Nephron progenitor cell (in vitro differentiated cells): ENCODE data around the gene CPN2.

ENCODE experiments used
- DNase-seq: peaks from one replicate; pipeline ENCODE4 v3.0.0; 2021
- H3K27ac Mint-ChIP-seq: 2 replicates; pipeline ENCODE4 v1.8.0; 2021; ENCODE audit warnings: mild to moderate bottlenecking, moderate library complexity, mixed read lengths
- H3K27me3 Mint-ChIP-seq: 2 replicates; pipeline ENCODE4 v1.8.0; 2021; ENCODE audit warnings: mild to moderate bottlenecking, low read depth, mixed read lengths; ENCODE audit not compliant: poor library complexity
- H3K36me3 Mint-ChIP-seq: 2 replicates; pipeline ENCODE4 v1.8.0; 2021; ENCODE audit warnings: low read depth, mixed read lengths
- H3K4me1 Mint-ChIP-seq: 2 replicates; pipeline ENCODE4 v1.8.0; 2021; ENCODE audit warnings: mixed read lengths
- H3K4me3 Mint-ChIP-seq: 2 replicates; pipeline ENCODE4 v1.8.0; 2021; ENCODE audit warnings: mild to moderate bottlenecking, moderate library complexity, mixed read lengths
- H3K9me3 Mint-ChIP-seq: 2 replicates; pipeline ENCODE4 v1.8.0; 2021; ENCODE audit warnings: mild to moderate bottlenecking, moderate library complexity, mixed read lengths
- TF ChIP-seq, protein P1 (sequence below): fragments of 200-600 bp; sonication (generic); IDR thresholded peaks from 2 replicates; pipeline ENCODE4 v1.5.0; 2021; ENCODE audit warnings: antibody characterized with exemption

The CPN2 gene

DNA sequence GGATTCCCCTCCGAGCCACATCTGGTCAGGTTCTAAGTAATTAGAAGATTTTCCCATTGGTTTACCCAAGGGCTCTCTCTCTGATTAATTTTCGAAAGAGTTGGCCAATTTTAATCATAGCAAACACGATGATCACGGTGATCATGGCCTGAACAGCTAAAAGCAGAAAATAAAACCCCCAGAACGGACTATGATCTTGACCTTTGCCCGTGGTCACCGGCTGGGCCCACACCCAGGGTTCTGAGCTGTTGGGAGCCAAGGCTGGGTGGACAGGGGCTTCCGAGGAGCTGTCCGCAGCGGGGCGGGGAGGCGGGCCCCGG lies 45.4 kb upstream of the CPN2 start:
- peaks cover 6% of the 10 kb centered on the region for H3K27me3 Mint-ChIP-seq
- no peaks in the 10 kb centered on the region for H3K9me3 Mint-ChIP-seq
- H3K36me3 Mint-ChIP-seq = no peaks in the 10 kb centered on the region
- TF ChIP-seq, protein P1, sequence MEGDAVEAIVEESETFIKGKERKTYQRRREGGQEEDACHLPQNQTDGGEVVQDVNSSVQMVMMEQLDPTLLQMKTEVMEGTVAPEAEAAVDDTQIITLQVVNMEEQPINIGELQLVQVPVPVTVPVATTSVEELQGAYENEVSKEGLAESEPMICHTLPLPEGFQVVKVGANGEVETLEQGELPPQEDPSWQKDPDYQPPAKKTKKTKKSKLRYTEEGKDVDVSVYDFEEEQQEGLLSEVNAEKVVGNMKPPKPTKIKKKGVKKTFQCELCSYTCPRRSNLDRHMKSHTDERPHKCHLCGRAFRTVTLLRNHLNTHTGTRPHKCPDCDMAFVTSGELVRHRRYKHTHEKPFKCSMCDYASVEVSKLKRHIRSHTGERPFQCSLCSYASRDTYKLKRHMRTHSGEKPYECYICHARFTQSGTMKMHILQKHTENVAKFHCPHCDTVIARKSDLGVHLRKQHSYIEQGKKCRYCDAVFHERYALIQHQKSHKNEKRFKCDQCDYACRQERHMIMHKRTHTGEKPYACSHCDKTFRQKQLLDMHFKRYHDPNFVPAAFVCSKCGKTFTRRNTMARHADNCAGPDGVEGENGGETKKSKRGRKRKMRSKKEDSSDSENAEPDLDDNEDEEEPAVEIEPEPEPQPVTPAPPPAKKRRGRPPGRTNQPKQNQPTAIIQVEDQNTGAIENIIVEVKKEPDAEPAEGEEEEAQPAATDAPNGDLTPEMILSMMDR = no peak
- no peak for DNase-seq
- peak overlapping the region; percentile 26 for H3K4me3 Mint-ChIP-seq
- H3K4me1 Mint-ChIP-seq = peaks cover 32% of the 10 kb centered on the region
- H3K27ac Mint-ChIP-seq = no peak overlapping the region

DNA sequence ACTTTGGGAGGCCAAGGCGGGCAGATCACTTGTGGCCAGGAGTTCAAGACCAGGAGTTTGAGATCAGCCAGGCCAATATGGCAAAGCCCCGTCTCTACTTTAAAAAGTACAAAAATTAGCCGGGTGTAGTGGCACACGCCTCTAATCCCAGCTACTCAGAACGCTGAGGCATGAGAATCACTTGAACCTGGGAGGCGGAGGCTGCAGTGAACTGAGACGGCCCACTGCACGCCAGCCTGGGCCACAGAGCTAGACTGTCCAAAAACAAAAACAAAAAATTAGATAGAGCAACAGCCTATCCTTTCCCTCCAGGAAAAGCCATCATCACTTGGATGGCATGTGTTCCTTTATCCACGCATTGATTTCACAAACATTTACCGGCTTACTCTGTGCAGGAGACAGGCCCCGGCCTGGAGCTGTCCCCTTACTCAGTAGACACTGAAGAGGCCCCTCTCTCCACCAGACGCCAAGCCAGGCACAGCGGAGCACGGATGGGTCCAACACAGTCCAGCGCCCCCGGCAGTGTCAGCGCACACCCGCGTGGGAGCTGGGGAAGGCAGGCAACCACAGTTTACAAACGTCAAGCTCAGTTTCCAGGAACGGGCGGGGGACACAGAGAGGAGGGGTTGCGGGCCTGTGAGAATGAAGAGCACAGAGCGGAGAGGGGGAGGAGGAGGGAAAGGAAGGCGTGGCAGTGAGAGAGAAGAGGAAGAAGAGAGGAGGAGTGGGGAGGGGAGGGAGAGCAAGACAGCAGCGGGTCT lies 44.8 kb upstream of the CPN2 start:
- H3K36me3 Mint-ChIP-seq = peaks cover 3% of the 10 kb centered on the region
- H3K4me1 Mint-ChIP-seq = peaks cover 32% of the 10 kb centered on the region
- peak overlapping the region; percentile 12 for H3K27ac Mint-ChIP-seq
- DNase-seq = peak; percentile 64
- TF ChIP-seq, protein P1 = no peak
- peaks cover 5% of the 10 kb centered on the region for H3K9me3 Mint-ChIP-seq
- peaks cover 6% of the 10 kb centered on the region for H3K27me3 Mint-ChIP-seq
- peak overlapping the region; percentile 26 for H3K4me3 Mint-ChIP-seq

DNA sequence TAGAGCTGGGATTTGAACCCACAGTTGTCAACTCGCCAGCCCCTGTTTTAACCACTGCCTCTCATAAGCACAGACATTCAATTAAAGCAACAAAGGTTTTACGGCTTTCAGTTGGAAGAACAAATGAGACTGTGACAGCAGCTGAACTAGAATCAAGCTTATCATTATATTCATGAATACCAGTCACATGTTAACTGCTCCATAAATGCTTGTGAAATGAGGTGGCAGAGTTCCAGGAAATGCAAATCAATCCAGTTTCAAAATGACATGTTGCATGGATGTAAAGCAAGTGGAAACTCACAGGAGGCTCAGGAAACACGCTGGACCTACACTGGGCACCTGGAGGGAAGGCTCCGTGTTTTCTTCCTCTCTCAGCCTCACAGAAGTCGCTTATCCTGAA lies 44.1 kb upstream of the CPN2 start:
- Mint-ChIP-seq H3K4me1 (peaks cover 31% of the 10 kb centered on the region), H3K9me3 (peaks cover 13% of the 10 kb centered on the region), H3K36me3 (peaks cover 11% of the 10 kb centered on the region), H3K4me3 (no peak overlapping the region), H3K27me3 (peaks cover 6% of the 10 kb centered on the region), H3K27ac (no peak overlapping the region)
- TF ChIP-seq, protein P1 = no peak
- no peak for DNase-seq

DNA sequence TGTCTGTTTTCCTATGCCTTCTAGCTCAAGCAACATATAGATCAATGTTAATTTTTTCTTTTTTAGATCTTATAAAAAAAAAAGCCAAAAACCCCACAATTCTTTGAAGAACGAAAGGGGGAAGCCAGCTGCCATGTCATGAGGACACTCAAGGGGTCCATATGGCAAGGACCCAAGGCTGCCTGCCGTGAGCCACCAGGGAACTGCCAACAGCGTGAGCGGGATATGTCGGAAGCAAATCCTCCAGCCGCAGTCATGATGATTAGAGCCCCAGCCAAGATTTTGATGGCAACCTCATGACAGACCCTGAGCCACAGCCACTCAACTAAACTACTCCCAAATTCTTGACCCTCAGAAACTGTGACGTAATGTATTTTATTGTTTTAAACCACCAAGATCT lies 41.4 kb upstream of the CPN2 start:
- H3K27me3 Mint-ChIP-seq = peaks cover 10% of the 10 kb centered on the region
- TF ChIP-seq, protein P1 = no peak
- H3K27ac Mint-ChIP-seq = no peak overlapping the region
- H3K36me3 Mint-ChIP-seq = peaks cover 19% of the 10 kb centered on the region
- DNase-seq = no peak
- peaks cover 24% of the 10 kb centered on the region for H3K9me3 Mint-ChIP-seq
- H3K4me3 Mint-ChIP-seq = no peak overlapping the region
- peaks cover 20% of the 10 kb centered on the region for H3K4me1 Mint-ChIP-seq

DNA sequence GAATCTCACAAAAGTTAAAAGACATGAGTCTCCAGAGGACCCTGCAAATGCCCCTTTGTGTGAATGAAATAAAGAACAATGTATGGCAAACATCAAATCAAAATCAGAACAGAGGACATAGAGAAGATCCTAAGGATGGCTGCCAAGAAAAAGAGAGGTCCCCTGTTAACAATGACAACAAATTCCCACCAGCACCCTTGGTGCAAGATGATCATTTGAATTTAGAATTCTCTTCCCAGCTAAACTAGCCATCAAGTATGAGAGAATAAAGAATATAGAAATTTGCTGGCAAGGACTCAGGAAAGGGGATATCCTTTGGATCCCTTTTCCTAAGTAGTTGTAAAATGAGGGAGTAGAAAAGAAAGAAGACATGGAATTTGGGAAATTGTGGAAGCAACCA lies 39.7 kb upstream of the CPN2 start:
- Mint-ChIP-seq H3K27ac (no peak overlapping the region), H3K27me3 (peaks cover 10% of the 10 kb centered on the region), H3K4me3 (no peak overlapping the region), H3K36me3 (peaks cover 19% of the 10 kb centered on the region), H3K4me1 (peaks cover 25% of the 10 kb centered on the region), H3K9me3 (peaks cover 24% of the 10 kb centered on the region)
- DNase-seq = no peak
- TF ChIP-seq, protein P1 = no peak

DNA sequence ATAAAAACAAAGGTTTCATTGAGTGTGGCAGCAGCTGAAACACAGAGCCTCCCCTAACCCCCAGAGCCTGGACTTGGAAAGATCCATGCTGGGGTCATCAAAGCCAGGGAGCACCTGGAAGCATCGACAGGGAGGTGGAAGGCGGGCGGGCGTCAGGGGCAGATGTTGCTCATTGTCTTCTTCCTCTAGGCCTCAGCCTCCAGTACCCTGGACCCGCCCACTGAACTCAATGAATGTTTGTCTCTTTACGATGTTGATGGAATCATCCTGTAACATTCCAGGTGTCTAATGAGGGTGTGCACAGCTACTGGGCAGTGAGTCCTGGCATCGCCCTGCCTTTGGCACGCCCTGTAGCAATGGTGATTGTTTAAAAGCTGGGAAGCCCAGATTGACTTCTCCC lies 38.1 kb upstream of the CPN2 start:
- Mint-ChIP-seq H3K4me1 (peaks cover 32% of the 10 kb centered on the region), H3K27me3 (peaks cover 7% of the 10 kb centered on the region), H3K36me3 (peaks cover 19% of the 10 kb centered on the region), H3K4me3 (no peak overlapping the region), H3K27ac (no peak overlapping the region), H3K9me3 (peaks cover 24% of the 10 kb centered on the region)
- no peak for DNase-seq
- TF ChIP-seq, protein P1 = no peak
